Endothelial cell of coronary artery (primary cell): ENCODE results near the gene TBC1D21. TPM values are rescaled to one million over a fixed set of nuclear protein-coding genes. Genes with fewer than 3 reads are reported as not detected.

ENCODE experiments used
- total RNA-seq: library from RNA; depleted of rRNA; stranded (reverse); fragments of >200 nt; gene quantifications from 2 replicates; pipeline ENCODE4 v1.2.3, GENCODE V29; 2014

Gene TBC1D21, protein sequence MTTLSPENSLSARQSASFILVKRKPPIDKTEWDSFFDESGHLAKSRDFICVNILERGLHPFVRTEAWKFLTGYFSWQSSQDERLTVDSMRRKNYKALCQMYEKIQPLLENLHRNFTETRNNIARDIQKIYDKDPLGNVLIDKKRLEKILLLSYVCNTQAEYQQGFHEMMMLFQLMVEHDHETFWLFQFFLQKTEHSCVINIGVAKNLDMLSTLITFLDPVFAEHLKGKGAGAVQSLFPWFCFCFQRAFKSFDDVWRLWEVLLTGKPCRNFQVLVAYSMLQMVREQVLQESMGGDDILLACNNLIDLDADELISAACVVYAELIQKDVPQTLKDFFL
- not detected in 2 replicates for total RNA-seq

DNA sequence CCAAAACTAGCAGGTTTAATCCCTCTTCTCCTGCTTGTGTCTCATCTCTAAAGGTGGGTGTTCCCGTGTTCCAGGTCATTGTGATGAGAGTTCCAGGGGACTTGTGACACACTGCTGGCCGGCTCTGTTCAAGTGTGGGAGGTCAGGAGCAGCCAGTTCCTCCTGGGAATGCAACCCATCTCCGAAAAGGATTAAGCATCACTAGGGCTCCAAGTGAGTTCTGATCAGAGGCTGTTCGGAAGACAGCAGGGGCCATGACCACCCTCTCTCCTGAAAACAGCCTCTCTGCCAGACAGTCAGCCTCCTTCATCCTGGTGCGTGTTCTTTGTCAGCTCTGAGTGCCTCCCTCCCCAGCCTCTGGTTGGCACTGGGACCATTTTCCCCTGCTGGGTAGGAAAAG lies at the start of gene TBC1D21:
Gene TBC1D21, plus strand, starts transcription at position 109 of the 400 bp plus-strand sequence. Its CDS starts 146 bp downstream, at position 255.

DNA sequence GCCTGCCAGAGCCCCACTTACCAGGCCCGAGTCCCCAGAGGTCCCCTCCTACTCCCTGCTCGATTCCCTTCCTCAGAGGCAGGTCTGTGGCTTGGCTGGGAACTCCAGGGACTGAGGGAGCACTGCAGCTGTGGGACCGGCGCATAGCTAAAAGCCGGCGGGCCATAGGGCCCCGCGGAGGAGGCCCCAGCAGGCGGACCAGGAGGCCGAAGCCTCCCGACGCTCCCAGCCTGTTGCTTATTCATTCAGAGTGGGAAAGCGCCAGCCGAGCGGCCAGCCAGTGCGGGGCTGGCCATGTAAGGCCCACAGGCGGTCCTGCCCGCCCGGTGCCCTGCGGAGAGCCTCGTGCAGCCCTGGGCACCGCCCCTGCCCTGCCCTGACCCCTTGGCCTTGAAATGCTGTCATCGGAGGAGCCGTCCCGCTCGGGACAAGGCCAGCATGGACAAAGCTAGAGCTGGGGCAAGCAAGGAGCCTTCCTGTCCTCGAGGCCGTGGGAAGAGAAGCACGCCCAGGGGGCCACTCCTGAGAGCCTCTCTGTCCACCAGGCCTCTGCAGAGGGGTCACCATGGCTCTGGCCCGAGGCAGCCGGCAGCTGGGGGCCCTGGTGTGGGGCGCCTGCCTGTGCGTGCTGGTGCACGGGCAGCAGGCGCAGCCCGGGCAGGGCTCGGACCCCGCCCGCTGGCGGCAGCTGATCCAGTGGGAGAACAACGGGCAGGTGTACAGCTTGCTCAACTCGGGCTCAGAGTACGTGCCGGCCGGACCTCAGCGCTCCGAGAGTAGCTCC lies 53.0 kb downstream of the TBC1D21 start, which contains the start of gene LOXL1:
Gene LOXL1, plus strand, starts transcription at position 244 of the 784 bp plus-strand sequence. Its CDS starts 322 bp downstream, at position 566.

Other genes with a start within 250 kb of the TBC1D21 start
- gene NPTN, start 240.2 kb upstream of the TBC1D21 start, total RNA-seq = 102 and 138 TPM in 2 replicates
- 82.4 and 100 TPM in 2 replicates for gene CD276, start 189.2 kb upstream of the TBC1D21 start, total RNA-seq
- 0.56 and 0.81 TPM in 2 replicates for gene INSYN1, start 120.2 kb upstream of the TBC1D21 start, total RNA-seq
- gene LOXL1, start 52.9 kb downstream of the TBC1D21 start, total RNA-seq = 4.1 and 20.2 TPM in 2 replicates
- 8.5 and 13.5 TPM in 2 replicates for gene STOML1, start 118.7 kb downstream of the TBC1D21 start, total RNA-seq
- 28.3 and 47.8 TPM in 2 replicates for gene PML, start 121.2 kb downstream of the TBC1D21 start, total RNA-seq
- not detected in 2 replicates for gene GOLGA6A, start 209.0 kb downstream of the TBC1D21 start, total RNA-seq